Activated gamma-delta T cell treated with Interleukin-2 at 50 U/mL for 16 hours (primary cell): ENCODE results near the gene FBP2.

Source experiments
- DNase-seq: peaks from one replicate; pipeline ENCODE4 v3.0.0-alpha.2; 2020

FBP2 gene

GRCh38 chr9:94593459-94594345 is at the start of gene FBP2:
Gene FBP2, minus strand, starts transcription at chr9:94593824. Its CDS starts 98 bp downstream, at chr9:94593726.
- DNase-seq, result no peak

- no peak for DNase-seq
These were observed 49.6 kb upstream of the FBP2 start for GRCh38 chr9:94643176-94643575.

GRCh38 chr9:94642501-94642900 is 48.9 kb upstream of the FBP2 start:
- no peak for DNase-seq

DNA sequence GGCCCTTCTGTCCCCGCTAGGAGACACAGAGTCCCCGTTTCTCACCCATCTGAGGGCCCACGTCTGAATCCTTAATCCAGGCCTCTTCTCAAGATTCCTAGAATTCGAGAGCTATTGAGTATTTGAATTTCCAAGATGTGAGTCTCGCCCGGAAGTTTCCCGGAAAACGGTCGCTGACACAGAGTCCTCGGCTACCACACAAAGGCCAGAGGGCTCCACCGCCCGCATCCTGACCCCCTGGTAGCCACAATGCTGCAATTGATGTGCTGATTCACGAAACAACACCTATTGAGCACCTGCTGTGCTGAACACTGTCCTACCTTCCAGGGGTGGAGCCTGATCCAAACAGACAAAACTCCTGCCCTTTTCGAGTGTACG is 46.4 kb upstream of the FBP2 start:
- DNase-seq, result no peak

GRCh38 chr9:94639061-94639998 is 45.7 kb upstream of the FBP2 start, which contains the start of gene FBP1:
Gene FBP1, minus strand, starts transcription at chr9:94639518. Its CDS starts 208 bp downstream, at chr9:94639310.
- DNase-seq, result peak; percentile 29

DNA sequence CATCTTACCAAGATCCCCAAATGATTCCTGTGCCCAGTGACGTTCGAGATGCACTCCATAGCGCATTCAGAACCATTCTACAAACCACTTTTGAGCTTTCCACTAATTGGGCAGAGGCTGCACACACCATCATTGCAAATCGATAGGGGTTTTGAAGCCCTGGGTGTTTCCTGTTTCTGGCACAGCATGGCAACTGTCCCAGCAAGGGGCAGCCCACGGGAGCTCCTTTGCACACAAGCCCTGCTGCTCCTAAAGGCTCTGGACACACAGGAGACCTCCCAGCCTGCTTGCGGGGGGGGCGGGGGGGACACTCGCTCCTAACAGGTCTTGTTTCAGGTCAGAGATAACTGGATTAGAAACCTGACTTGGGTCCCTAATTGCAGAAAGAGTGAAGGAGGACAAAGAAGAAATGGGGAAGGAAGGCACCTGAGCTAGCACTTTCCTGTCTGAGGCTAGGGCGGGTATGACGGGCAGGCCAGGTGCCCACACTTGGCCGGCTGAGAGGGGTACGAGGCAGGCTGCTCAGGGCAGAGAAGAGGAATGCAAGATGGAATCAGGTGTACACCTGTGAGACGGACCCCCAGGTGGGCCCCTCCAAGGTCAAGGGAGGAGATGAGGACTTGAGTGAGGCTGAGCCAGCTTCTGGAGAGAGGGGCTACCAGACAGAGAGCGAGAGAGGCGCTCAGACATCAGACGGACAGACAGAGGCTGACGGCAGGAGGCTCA is 44.9 kb upstream of the FBP2 start:
- DNase-seq, result no peak

GRCh38 chr9:94632737-94633136 is 39.1 kb upstream of the FBP2 start:
- DNase-seq, result no peak

DNA sequence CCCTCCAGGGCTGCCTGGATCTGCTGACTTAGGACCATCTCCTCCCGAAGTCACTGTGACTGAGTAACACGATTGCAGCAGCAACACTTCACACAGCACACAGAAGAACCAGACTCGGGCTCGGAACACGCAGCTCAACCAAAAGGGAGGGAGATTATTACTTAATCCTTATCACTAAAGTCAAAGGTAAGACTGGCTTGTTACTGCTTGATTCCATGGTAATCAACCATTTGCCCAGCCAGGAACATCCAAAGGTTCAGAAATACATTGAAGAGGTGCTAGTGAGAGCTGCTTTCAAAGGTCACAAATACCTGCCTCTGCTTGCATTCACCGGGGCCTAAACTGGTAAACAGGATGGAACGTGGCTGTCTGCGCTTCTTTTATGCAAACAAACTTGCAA is 38.0 kb upstream of the FBP2 start:
- DNase-seq, result no peak

DNA sequence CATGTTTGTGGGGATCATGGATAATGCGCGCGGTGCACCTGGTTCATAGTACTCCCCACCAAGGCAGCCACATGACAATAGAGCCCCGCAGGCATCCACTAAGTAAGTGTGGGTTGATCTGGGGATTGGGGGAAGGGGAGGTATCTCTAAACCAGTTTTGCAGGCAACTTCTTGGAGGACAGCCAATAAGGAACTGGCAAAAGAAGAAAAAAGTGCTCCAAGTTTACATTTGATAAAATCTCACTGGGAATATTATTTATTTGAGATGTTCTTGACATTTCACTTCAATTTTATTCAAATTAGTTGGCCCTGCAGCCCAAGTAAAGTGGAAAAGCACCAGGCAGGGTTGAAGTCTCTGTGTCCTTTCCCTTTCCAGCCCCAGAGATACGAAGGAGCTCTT is 37.2 kb upstream of the FBP2 start:
- no peak for DNase-seq

DNA sequence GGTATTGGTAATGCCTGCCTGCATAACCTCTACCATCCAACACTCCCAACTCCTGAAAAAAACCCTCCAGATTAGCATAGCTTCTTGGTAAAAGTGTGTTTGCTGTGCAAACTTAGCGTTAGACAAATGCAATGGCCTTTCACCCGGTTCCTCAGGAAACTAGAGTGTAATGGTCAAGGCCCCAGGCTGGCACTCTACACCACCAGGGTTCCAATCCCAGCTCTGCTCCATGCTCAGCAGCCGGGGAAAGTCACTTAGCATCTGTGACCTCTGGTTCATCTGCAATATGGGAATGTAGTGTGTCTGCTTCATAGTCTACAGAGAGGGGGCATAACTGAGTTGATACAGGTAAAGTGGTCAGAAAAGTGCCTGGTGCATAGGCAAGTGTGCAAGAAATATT is 36.7 kb upstream of the FBP2 start:
- DNase-seq, result no peak

GRCh38 chr9:94627287-94627686 is 33.7 kb upstream of the FBP2 start:
- no peak for DNase-seq

- no peak for DNase-seq
These were observed 32.2 kb upstream of the FBP2 start for GRCh38 chr9:94625835-94626234.

- no peak for DNase-seq
These were observed 31.0 kb upstream of the FBP2 start for GRCh38 chr9:94624629-94625028.

- no peak for DNase-seq
These were observed 29.6 kb upstream of the FBP2 start for GRCh38 chr9:94623253-94623652.

DNA sequence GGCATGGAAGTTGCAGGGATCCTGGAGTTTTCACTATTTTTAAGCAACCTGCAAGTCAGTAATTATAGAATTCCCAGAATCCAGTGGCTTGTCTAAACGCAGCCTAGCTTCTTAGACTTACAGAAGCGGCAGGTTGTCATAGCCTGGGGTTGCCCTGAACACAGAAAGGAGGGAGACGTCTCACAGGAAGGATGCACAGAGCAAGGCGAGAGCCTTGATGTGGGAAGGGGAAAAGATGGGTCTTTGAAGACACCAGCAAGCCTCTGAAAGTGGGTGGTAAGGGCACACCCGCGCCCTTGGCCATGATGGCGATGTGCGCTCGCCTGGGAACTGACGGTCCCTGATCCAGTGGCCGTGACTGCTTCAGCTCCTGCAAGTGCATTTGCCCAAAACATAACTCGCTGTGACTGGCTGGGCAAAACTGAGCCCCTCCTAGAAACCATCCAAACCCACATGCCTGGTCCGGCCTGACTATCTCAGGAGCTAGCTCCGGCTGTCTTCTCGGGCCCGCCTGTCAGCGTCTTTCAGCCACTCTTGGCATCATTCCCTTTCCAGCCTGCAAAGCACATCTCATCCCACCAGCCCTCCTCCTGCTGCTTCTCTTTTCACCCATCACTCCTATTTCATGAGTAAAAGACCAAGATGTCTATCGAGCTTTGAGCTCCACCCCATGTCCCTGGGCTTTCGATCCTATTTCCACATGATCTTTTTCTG is 28.6 kb upstream of the FBP2 start:
- no peak for DNase-seq

DNA sequence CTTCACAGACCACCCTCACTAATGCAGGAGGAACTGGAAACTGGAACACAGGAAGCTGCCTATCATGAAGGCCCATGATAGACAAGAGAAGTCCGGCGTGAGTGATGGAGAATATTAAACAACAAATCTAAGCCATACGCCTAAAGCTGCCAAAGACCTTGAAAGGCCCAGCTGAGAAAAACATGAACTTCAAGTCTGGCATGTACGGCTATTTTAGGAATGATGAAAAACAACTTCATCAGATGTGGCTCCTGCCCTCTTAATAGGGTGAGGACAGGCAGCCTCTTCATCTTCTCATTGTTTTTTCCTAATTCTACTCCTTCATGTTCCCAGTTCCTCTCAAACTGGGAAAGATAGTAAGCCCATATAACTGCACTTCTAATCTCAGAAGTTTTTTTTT is 25.4 kb upstream of the FBP2 start:
- DNase-seq, result no peak

- no peak for DNase-seq
These were observed 19.4 kb upstream of the FBP2 start for GRCh38 chr9:94613003-94613402.

DNA sequence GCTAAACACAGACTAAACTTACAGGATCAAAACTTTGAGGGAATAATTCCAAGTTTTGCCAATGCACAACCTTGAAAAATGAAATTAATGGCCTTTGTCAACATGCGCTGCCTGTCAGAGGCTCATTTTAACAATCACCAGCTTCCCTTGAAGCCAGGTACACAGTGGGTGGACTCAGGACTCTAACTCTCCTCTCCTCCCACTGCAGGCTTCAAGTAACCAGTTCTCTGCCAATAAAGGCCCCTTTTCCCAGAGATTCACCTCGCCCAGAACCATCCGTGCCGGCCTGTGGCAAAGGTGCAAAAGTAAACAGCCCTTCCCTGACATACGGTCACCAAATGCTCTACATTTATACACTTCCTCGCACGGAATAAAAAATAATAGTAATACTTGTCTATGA is 18.4 kb upstream of the FBP2 start:
- no peak for DNase-seq

GRCh38 chr9:94611638-94612068 is 18.0 kb upstream of the FBP2 start:
- no peak for DNase-seq

GRCh38 chr9:94610181-94610606 is 16.6 kb upstream of the FBP2 start:
- no peak for DNase-seq

- DNase-seq, result no peak
These were observed 13.7 kb upstream of the FBP2 start for GRCh38 chr9:94607423-94607691.

- no peak for DNase-seq
These were observed 13.2 kb upstream of the FBP2 start for GRCh38 chr9:94606646-94607422.
